ENCODE results near the gene PIP4K2C.
"Not testable (repeated sequence)": the region's sequence is repeated elsewhere in the genome, so short reads cannot be mapped to it uniquely, and the experiment has no call there.

PIP4K2C gene

DNA sequence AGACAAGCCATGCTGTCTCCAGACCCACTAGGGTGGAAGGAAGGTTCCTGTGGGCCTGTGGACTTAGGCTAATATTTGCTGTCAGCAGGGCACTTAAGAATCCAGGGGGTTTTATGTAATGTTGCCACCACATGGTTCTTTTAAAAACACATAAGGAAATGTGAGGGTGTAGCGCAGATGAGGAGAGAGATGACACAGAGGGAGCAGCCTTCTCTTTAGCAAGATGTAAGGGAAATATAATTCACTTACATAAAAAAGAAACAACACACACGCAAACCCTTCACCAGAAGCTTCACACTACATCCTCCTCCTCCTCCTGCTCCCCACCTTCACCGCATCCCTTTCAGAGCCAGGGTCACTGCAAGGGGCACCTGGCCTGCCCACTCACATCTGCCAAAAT lies 4.9 kb upstream of the PIP4K2C start:
- no peak for DNase-seq

DNA sequence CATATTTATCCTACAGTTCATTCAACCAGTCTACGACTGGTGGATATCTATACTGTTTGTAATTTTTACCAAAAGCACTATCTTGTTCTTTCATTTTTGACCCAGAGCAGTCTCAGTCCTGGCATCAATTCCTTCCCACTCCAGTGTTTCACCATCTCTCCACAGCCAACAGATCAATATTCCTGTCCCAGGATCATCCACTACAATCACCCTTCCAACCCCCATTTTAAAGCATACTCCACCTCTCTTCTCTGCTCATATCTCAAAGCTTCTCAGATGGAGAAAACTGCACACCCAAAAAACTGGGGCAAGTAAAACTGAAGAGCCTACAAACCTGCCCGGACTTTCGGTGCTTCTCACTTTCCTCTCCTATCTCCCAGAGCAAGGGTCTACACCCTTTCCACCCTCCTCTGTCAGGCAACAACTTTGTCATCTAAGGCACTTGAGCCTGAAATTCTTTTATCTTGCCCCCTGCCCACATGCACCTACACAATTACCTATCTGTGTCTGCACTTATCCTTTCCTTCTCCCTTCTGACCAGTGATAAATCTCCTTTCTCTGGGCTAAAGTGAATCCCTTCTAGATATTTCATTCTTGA lies 4.1 kb upstream of the PIP4K2C start:
- DNase-seq = no peak

DNA sequence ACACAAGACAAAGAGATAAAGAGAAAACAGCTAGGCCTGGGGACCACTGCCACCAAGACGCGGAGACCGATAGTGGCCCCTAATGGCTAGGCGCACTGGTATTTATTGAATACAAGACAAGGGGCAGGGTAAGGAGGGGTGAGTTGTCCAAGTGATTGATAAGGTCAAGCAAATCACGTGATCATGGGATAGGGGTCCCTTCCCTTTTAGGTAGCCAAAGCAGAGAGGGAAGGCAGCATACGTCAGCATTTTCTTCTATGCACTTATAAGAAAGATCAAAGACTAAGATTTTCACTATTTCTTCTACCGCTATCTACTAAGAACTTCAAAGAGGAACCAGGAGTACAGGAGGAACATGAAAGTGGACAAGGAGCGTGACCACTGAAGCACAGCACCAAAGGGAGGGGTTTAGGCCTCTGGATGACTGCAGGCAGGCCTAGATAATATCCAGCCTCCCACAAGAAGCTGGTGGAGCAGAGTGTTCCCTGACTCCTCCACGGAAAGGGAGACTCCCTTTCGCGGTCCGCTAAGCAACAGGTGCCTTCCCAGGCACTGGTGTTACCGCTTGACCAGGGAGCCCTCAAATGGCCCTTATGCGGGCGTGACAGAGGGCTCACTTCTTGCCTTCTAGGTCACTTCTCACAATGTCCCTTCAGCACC lies 1.9 kb upstream of the PIP4K2C start:
- DNase-seq = not testable (repeated sequence)

DNA sequence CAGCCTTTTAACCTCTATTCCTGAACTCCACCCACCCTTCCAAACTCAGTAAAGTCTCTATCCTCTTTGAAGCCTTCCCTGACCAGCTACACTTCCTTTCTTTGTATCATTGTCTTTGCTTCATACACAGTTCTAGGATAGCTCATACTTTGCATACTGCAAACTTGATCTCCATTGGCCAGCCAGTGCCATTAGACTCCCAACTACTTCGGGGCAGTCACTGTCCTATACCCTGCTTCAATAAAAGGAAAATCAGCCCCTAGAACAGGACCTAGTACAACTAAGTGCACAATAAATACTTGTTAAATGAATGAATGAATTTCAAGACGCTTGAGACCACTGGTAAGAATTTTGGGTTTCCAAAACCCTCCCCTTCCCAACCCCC lies 521 bp upstream of the PIP4K2C start:
- no peak for DNase-seq

DNA sequence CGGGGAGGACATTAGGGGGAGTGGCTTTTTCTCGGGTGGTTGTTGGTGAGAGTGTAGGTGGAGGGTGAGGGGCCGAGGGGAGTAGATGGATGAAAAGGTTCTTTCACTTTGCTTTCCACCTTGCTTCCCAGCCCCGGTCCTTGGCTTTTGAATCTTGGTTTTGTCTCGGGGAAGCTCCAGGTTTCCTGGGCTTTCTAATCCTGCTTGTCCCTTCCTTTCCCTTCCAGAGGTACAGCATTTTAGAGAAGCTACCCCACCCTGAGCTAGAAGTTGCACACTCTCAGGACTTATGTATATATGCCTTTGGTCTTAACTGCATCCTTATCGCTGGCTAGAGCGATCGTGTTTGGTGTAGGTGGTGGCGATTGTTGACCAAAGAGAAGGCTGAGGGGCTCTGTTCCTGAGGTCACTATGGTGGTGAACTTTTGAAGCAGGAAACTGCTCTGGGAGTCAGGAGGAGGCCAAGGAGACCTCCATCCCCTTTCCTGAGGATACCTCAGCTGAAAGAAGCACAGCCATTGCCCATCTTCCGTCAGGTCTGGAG lies 862 bp downstream of the PIP4K2C start:
- no peak for DNase-seq

DNA sequence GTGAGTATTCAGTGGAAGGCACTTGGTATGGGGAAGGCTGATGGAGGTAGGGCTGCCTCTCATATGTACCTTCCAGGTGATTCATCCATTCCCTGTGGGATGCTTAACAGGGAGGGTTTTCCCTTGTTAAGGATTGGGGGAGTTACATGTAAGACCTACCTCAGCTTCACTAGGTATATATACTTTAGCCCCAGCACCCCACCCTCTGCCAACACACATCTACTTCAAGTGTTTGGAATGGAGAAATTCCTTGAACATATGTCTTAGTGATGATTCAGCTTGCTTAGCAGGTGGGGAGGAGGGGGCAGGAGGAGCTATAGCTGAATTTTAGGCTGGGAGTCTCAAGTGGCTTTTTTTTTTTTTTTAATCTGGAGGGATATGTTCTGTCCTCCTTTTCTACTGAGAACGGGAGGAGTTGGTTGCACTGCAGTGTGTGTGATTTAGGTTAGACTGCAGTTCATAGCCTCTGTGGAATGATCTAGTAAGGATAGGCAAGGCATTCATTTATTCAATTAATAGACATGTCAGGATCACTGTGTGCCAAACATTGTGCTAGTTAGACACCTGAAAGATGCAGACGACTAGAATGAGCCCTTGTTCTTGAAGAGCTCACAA lies 1.7 kb downstream of the PIP4K2C start:
- DNase-seq = peak; percentile 30

DNA sequence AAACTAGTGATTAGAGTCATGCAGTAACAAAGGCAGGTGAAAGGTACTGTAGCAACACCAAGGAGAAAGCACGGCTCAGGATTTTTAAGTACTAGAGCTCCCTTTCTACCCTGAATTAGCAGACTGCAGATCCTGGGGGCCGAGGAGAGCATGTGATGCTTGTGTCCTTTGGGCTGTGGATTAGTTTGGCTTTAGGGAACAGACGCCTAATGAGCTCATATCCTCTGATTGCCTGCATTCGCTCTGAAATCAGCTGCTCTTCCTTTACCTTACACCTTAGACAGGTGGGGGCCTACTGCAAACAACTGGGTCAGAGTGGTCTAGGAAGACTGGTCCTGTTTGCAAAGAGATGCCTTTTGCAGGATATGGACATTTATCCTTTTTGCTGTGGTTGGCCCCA lies 2.2 kb downstream of the PIP4K2C start:
- no peak for DNase-seq

DNA sequence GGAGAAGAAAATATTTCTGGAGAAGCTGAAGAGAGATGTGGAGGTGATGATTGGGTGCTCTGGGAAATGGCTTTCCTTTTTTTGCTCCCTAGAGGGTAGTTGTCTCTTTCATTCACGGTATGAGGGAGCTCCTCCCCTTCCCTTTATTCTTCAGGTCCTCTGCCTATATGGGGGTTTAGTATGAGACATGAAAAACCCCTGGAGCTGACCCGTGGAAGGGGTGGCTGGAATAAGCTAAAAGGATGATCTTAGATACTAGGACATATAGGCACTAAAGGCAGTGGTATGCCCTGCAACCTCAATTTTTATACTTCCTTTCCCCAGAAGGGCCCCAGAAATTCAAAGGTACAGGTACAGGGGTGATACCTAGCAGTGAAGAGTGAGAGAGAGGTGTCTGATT lies 9.4 kb downstream of the PIP4K2C start:
- DNase-seq = no peak

DNA sequence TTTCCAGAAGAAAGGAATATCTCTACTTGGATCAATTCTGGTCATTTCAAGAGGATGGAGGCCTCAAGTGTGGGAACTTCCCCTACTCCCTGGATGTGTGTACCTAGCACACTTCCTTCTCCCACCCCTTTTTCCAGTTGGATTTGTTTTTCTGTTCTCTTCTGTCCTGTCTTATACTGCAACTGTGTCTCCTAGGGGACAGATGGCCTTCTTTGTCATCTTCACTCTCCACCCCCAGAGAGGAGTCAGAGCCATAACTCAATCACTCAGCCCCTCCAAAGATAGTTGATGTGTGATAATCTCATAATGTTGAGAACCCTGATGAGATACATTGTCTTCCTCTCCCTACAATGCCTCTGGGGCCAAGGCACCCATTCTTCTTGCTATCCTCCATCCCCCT lies 11.6 kb downstream of the PIP4K2C start:
- DNase-seq = no peak

DNA sequence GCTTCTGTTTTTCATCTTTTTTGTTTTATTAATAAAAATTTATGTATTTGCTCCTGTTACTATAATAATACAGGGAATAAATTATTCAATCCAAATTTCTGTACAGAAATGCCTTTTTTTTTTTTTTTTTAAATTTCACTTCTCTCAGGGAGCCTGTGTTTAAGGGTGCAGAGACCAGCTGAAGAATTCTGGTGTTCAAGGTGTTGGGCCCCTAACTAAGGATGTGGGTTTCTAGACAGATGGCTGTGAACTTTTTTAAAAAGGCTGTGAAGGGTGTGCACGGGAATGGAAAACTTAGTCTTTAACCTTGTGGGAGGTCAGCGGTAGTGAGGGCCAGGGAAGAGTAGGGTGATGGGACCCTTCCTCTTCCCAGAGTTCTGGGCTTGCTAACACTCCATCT lies 12.3 kb downstream of the PIP4K2C start:
- no peak for DNase-seq

DNA sequence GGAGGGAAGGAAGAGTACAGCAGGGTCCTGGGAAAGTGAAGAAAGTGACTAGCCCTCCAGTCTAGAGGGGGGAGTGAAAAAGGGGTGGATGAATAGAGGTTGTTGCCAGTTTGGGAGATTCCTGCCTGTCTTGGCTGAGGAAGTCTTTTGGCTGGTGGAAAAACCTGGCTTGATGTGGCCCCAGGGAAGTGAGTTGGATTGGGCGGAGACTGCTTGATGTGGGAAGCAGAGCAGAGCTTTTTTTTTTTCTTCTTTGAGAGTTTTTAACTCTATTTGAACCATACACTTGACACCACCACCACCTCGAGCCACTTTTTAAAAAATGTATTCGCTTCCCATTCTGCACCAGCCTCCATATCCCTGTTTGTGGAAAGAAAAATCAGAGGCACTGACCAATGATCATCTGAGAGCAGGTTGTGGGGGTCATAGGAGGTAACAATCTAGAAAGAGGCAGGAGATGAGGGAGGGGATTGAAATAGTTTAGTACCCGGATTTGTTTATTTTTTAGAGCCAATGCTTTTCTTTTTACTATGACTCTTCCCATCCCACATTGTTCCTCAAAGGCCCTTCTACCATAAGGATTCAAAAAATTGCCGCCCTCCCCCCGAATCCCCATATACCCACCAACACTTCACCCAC lies 12.9 kb downstream of the PIP4K2C start:
- DNase-seq = peak; percentile 46

DNA sequence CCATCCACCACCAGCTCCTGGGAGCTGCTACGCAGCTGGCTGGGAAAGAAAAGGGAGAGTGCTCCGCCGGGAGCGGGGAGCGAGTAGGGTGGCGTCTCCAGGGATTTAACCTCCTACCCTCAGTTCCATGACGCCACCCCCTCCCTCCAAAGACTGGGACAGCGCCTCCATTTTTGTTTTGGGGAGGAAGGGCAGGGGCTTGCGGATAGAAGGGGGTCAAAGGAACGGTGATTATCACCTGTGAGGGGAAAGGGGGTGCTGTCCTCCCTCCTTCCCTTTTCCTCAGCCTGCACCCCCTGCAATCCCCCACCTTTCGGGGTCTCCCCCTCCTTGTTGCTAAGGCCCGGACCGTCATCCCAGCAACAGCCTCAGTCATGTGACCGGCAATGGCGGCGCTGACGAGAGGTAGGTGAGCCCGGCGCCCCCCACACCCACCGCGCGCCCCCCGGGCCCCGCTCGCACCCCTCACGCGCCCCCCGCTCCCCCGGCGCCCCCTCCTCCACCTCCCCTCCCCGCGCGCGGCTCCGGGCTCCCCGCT lies 13.5 kb downstream of the PIP4K2C start, which contains the start of gene DTX3:
TSS of gene DTX3 (plus strand) at position 371 of the 538 bp plus-strand sequence. CDS start 1,694 bp downstream, outside the sequence.
- peak; percentile 21 for DNase-seq

DNA sequence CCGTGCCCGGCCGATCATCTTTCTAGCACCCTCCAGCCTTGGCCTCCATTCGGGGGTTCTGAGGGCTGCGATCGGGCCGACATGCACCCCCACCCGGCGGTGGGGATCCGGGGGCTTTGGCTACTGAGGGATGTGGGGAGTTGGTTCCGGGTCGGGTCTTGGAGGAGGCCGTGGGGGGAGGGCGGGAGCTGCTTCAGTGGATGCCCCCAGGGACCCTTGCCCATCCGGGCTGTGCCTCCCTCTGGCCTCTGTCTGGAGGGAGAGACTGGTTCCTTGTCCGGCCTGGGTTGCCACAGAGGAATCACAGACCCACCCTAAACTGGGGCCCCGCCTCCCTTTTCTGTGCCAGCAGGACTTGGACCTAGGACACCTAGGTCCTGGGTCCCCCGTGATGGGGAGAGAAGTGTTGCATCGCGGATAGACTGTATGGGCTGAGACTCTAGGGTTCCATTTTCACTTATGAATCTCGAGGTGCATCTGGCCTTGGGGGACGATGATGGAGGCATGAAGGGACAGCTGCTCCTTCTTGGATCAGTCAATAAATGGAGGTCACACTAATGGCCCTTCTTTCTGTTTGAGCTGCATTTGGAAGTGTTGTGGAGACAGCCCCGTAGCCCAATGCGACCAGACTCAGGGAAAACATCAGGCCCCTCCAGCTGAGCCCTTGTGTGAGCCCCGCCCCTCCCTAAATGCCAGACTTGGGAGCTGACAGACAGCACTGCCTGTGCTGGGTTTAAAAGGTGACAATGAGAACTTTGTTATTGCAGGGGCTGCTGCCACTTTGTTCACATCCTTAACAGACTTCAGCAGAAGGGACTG lies 14.2 kb downstream of the PIP4K2C start:
- no peak for DNase-seq

DNA sequence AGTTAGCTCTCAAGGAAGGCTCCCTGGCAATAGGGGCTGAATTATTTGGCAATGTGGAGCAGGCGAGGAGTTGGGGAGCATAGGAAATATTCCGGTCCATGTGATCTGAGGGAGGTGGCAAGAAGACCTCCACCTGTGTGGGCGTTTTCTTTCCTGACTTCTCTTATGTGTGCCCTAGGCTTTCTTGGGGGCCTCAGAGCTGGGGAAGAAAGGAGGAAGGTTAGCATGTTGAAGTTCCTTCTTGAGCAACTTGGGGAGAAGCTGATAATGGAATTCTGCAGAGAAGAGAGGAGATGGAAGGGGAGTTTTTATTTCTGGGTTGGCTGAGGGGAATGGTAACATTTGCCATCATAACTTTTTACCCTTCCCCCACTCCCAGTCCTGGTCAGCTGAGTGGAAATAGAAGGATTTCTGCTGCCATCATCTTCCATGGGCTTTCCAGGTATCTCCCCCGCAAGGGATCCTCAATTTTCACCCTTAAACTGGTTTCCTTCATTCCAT lies 14.9 kb downstream of the PIP4K2C start:
- DNase-seq = no peak

DNA sequence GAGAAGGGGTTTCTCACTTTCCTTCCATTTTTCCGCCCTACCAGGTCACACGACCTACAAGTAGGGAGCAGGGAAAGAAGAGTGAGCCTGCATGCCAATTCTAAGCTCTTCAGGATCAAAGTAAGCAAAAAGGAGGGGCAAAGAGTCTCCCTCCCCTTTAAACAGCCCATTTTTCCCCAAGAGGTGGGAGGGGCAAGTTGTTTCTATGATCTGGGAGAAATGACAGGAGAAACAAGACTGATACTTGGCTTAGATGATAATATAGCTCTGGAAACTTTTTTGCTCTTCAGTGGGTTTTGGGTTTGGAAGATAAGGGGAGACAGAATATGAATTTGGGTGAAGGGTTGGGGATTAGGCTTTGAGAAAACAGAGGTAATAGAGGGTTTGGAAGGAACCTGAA lies 15.4 kb downstream of the PIP4K2C start:
- DNase-seq = no peak

DNA sequence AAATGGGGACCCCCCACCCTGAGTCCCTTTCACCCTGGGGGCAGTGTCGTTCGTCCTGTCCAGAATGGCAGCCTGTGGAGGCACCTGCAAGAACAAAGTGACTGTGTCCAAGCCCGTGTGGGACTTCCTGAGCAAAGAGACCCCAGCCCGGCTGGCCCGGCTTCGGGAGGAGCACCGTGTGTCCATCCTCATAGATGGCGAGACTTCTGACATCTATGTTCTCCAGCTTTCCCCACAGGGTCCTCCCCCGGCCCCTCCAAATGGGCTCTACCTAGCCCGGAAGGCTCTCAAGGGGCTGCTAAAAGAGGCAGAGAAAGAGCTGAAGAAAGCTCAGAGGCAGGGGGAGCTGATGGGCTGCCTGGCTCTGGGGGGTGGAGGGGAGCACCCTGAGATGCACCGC lies 15.8 kb downstream of the PIP4K2C start:
- no peak for DNase-seq

DNA sequence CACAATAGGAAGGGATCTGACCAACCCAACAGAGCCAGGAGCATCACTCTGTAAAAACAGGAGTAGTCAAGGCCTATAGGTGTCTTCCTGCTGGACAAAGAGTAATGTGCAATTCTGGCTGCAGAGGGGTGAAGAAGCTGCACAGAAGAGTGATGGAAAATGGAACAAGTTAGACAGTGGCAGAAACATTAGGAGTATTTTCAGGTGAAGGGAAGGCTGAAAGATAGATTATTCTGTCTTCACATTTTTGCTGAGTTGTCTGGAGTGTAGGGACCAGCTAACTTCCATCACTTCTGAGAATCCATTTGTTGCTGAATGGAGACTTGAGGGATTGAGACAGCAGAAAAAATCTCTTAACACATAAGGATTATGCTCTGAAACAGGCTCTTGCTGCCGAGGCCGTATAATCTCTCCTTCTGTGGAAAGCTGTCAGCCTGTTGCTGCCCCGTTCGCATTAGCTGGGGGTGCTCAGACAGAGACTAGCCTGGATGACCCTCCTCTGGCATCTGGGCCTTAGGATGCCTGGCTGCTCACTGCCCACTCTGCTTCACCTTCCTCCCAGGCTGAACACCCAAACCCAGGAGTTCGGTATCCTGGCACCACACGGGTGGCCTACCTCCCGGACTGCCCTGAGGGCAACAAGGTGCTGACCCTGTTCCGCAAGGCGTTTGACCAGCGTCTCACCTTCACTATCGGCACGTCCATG lies 17.1 kb downstream of the PIP4K2C start:
- no peak for DNase-seq

DNA sequence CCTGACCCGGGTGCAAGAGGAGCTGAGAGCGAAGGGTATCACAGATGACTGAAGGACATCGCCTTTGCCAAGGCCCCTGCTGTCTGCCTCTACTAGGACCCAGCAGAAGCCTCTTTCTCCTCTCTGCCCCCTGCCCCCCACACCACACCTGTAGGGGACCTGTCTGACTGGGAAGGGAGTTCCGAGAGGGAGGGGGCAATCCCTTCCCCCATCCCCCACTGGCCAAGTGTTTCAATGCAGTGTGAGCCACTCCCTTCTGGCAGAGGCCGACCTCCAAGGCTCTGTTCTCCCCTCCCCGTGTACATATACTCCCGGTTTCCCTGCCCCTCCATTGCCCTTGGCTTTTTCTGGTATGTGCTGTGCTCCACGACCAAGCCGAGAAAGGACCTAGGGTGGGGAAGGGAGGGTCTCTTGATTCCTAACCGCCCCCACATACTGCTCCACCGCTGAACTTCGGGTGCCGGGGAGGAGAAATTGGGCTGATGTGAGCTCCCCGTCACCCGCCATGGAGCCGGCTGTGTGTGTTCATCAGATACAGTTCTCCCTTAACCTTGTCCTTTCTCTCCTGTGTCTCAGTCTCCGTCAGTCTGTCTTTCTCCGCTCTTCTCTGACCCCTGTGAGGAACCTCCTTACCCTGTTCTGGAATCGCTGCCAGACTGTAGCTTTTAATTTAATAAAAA lies 18.2 kb downstream of the PIP4K2C start:
- no peak for DNase-seq

DNA sequence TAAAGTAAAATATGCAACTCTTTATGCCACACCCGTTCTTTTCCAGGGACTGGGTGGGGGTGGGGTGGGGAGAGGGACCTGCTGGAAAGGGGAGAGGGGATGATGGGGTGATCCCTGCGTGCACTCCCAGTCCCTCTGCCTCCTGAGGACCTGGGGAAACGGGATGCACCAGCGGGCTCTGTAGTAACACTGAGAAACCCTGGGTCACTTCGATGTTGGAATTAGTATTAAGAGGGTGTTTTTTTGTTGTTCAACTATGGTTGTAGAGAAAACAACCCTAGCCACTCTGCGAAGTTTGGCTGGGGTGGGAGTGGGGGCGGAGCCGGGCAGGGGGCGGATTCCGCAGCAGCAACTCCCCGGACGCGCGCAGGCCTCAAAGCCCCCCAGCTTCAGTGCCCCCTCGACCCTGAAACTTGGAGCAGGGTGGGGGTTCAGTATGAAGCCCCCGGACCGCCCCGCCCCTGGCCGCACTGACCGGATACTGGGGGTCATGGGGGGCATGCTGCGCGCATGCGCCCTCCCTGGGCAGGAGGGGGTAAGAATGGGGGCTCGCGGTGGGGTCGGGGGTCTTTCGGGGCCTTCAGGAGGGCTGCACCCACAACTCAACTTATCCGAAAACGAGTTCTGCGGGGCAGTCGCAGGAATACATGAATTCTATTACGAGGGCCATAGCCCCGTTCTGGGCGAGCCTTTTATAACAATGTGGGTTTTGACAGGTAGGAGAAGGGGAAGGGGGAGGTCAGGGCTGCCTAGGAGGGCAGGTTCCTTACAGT lies 19.0 kb downstream of the PIP4K2C start:
- DNase-seq = no peak

DNA sequence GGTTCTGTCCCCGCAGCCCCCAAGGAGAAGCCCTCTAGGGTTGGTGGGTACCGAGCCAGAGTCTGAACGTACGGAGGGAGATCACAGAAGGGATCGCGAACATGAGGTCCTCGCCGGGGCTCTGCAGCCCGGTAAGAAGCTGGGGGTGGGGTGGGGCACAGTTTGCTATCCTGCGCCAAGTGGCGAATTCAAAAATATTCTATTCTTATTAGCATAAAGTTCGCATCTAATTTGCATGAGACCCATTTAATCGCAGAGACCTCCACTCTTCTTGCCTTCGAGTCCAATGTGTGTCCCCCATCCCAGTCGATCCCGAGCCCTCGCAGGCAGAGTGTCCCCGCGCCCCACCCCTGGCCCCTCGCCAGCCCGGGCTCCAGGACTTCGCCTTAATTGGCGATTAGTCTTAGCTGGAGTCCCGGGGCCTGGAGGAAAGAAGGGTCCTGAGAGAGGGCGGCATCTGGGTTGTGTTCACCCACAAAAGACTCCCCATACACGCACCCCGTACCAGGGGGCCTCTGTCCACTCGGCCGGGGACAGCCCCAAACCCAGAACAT lies 19.6 kb downstream of the PIP4K2C start:
- no peak for DNase-seq
